ENCODE data around the gene ATG9B. TPM values are rescaled to one million over a fixed set of nuclear protein-coding genes. Genes with fewer than 3 reads are reported as not detected.

ATG9B gene
- total RNA-seq, 1 experiment from 2014 or later, result 0.98 TPM

- intact Hi-C loops (cut with micrococcal nuclease; ENCODE audit: unreplicated experiment), result no loop called here
Measured at GRCh38 chr7:151056283-151056665, 32.0 kb upstream of the ATG9B start.

GRCh38 chr7:151053751-151054150, 29.5 kb upstream of the ATG9B start:
- ChIA-PET POLR2A (no interaction called here), CTCF (no interaction called here)
- Histone ChIP-seq H3K4me3 (ENCODE audit: low read depth in 2 of 2, low read length in 2 of 2) (no peak overlapping the region), H3K9me3 (ENCODE audit: control insufficient read depth, insufficient read depth, low read depth, low read length) (no peaks in the 10 kb centered on the region), H3K4me1 (ENCODE audit: control insufficient read depth, insufficient read depth, low read length) (peaks cover 14% of the 10 kb centered on the region), H3K36me3 (ENCODE audit: control insufficient read depth, insufficient read depth, low read length) (no peaks in the 10 kb centered on the region; the same call in 1 of the 2 replicates), H3K27ac (ENCODE audit: low read length) (no peak overlapping the region), H3K27me3 (ENCODE audit: control insufficient read depth, insufficient read depth, low read length) (no peaks in the 10 kb centered on the region)
- in situ Hi-C loops (cut with HindIII; ENCODE audit: low pct_unique_long_range_greater_than_20kb, low sequenced_read_pairs), result no loop called here
- ATAC-seq, result no peak
- no peak for TF ChIP-seq CTCF (IDR thresholded peaks at IDR 0.05)
- TF ChIP-seq TCF7L2 (IDR thresholded peaks at IDR 0.05; ENCODE audit: low read depth, low read length), result no peak
- TF ChIP-seq SIN3A (IDR thresholded peaks at IDR 0.05; ENCODE audit: borderline replicate concordance, insufficient read depth, low read depth, low read length), result no peak
- TF ChIP-seq, protein P1, sequence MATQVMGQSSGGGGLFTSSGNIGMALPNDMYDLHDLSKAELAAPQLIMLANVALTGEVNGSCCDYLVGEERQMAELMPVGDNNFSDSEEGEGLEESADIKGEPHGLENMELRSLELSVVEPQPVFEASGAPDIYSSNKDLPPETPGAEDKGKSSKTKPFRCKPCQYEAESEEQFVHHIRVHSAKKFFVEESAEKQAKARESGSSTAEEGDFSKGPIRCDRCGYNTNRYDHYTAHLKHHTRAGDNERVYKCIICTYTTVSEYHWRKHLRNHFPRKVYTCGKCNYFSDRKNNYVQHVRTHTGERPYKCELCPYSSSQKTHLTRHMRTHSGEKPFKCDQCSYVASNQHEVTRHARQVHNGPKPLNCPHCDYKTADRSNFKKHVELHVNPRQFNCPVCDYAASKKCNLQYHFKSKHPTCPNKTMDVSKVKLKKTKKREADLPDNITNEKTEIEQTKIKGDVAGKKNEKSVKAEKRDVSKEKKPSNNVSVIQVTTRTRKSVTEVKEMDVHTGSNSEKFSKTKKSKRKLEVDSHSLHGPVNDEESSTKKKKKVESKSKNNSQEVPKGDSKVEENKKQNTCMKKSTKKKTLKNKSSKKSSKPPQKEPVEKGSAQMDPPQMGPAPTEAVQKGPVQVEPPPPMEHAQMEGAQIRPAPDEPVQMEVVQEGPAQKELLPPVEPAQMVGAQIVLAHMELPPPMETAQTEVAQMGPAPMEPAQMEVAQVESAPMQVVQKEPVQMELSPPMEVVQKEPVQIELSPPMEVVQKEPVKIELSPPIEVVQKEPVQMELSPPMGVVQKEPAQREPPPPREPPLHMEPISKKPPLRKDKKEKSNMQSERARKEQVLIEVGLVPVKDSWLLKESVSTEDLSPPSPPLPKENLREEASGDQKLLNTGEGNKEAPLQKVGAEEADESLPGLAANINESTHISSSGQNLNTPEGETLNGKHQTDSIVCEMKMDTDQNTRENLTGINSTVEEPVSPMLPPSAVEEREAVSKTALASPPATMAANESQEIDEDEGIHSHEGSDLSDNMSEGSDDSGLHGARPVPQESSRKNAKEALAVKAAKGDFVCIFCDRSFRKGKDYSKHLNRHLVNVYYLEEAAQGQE (IDR thresholded peaks at IDR 0.05; ENCODE audit: insufficient read depth in 1 of 2, low read depth in 2 of 2, low read length in 1 of 2), result no peak
- TF ChIP-seq POLR2AphosphoS5 (IDR thresholded peaks at IDR 0.05; ENCODE audit: low read depth, low read length), result no peak
- BruUV-seq (replicated peaks), result no TSS peak
- no peak for DNase-seq (ENCODE audit: low read depth, low spot score)
- intact Hi-C loops (cut with micrococcal nuclease; ENCODE audit: unreplicated experiment), result no loop called here

More at GRCh38 chr7:151056283-151056665, 32.0 kb upstream of the ATG9B start:
- ChIA-PET POLR2A (no interaction called here), CTCF (no interaction called here)
- DNase-seq (ENCODE audit: low read depth, low spot score) (no peak), ATAC-seq (no peak)
- H3K4me3 ChIP-seq (ENCODE audit: low read depth in 2 of 2, low read length in 2 of 2), result no peak overlapping the region
- no peaks in the 10 kb centered on the region for H3K27me3 ChIP-seq (ENCODE audit: control insufficient read depth, insufficient read depth, low read length)
- H3K36me3 ChIP-seq (ENCODE audit: control insufficient read depth, insufficient read depth, low read length), result no peaks in the 10 kb centered on the region; the same call in 1 of the 2 replicates
- no TSS peak for BruUV-seq (replicated peaks)
- H3K4me1 ChIP-seq (ENCODE audit: control insufficient read depth, insufficient read depth, low read length), result peaks cover 24% of the 10 kb centered on the region
- no peaks in the 10 kb centered on the region for H3K9me3 ChIP-seq (ENCODE audit: control insufficient read depth, insufficient read depth, low read depth, low read length)
- TF ChIP-seq SIN3A (IDR thresholded peaks at IDR 0.05; ENCODE audit: borderline replicate concordance, insufficient read depth, low read depth, low read length), result no peak
- no peak for TF ChIP-seq POLR2AphosphoS5 (IDR thresholded peaks at IDR 0.05; ENCODE audit: low read depth, low read length)
- H3K27ac ChIP-seq (ENCODE audit: low read length), result no peak overlapping the region
- in situ Hi-C loops (cut with HindIII; ENCODE audit: low pct_unique_long_range_greater_than_20kb, low sequenced_read_pairs), result no loop called here

DNA sequence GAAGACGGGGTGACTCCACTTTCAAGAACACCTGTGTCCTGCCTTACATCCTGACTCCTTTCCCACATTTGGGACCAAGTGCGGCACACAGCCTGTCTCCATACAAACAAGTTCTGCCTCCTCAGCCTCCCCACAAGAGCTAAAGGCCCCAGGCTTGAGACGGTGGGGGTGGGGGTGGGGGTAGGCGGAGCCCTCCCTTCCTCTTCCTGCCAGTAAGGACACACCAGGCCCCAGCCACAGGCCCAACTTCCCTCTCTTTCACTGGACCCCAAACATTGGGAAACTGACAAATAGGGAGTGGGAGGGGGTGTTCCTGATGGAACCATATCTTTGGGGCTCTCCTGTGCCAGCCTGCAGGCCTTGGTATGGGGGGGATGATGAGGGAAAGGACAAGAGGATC, 28.8 kb upstream of the ATG9B start:
- in situ Hi-C loops (cut with HindIII; ENCODE audit: low pct_unique_long_range_greater_than_20kb, low sequenced_read_pairs), result no loop called here
- H3K27me3 ChIP-seq (ENCODE audit: control insufficient read depth, insufficient read depth, low read length), result no peaks in the 10 kb centered on the region
- CTCF ChIA-PET, result no interaction called here

More for the DNA sequence above, 28.8 kb upstream of the ATG9B start:
- Histone ChIP-seq H3K27ac (ENCODE audit: low read length) (no peak overlapping the region), H3K36me3 (ENCODE audit: control insufficient read depth, insufficient read depth, low read length) (no peaks in the 10 kb centered on the region; the same call in 1 of the 2 replicates), H3K4me3 (ENCODE audit: low read depth in 2 of 2, low read length in 2 of 2) (no peak overlapping the region), H3K4me1 (ENCODE audit: control insufficient read depth, insufficient read depth, low read length) (peaks cover 8% of the 10 kb centered on the region), H3K9me3 (ENCODE audit: control insufficient read depth, insufficient read depth, low read depth, low read length) (no peaks in the 10 kb centered on the region)
- ATAC-seq (no peak), DNase-seq (ENCODE audit: low read depth, low spot score) (no peak)
- BruUV-seq (replicated peaks), result no TSS peak
- POLR2A ChIA-PET, result no interaction called here
- TF ChIP-seq SIN3A (IDR thresholded peaks at IDR 0.05; ENCODE audit: borderline replicate concordance, insufficient read depth, low read depth, low read length) (no peak), CTCF (IDR thresholded peaks at IDR 0.05) (no peak), TCF7L2 (IDR thresholded peaks at IDR 0.05; ENCODE audit: low read depth, low read length) (no peak), POLR2AphosphoS5 (IDR thresholded peaks at IDR 0.05; ENCODE audit: low read depth, low read length) (no peak)
- TF ChIP-seq, protein P1 (IDR thresholded peaks at IDR 0.05; ENCODE audit: insufficient read depth in 1 of 2, low read depth in 2 of 2, low read length in 1 of 2), result no peak
- intact Hi-C loops (cut with micrococcal nuclease; ENCODE audit: unreplicated experiment), result no loop called here

Data from Panc1 (cell line).